Panc1 (cell line): ENCODE data around the gene NARS2.

ENCODE experiments used
- POLR2AphosphoS5 ChIP-seq: IDR thresholded peaks from 2 replicates; pipeline ENCODE4 v1.6.1; 2012; ENCODE audit warnings: mild to moderate bottlenecking, low read depth, low read length, moderate library complexity
- SIN3A ChIP-seq: IDR thresholded peaks from 2 replicates; pipeline ENCODE4 v1.6.1; 2012; ENCODE audit warnings: low read depth, mild to moderate bottlenecking, low read length, moderate library complexity, borderline replicate concordance; ENCODE audit not compliant: insufficient read depth
- TCF7L2 ChIP-seq: IDR thresholded peaks from 2 replicates; pipeline ENCODE4 v1.6.1; 2011; ENCODE audit warnings: mild to moderate bottlenecking, low read depth, low read length, inconsistent platforms
- TF ChIP-seq, protein P1 (sequence below): fragments of 450-650 bp; IDR thresholded peaks from 2 replicates; pipeline ENCODE4 v1.5.1; 2017; ENCODE audit warnings: mild to moderate bottlenecking

DNA sequence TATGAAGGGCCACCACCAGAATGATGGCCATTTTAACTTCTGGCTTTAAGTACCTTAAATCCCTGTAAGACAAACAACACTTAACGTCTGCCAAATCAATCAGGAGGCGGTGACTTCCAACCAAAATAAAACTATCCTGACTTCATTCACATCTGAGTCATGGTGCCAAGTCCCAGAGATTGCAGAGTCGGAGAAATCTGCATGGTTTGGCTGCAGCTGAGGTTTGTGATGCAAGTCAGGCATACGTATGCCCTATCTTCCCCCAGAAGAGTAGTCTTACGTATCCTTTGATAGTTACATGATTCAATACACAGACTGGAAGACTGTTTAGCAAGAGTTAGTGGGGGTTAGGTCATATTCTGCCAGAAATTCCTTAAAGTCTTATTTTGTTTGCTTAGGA, 155.3 kb downstream of the NARS2 start:
- TF ChIP-seq, protein P1, sequence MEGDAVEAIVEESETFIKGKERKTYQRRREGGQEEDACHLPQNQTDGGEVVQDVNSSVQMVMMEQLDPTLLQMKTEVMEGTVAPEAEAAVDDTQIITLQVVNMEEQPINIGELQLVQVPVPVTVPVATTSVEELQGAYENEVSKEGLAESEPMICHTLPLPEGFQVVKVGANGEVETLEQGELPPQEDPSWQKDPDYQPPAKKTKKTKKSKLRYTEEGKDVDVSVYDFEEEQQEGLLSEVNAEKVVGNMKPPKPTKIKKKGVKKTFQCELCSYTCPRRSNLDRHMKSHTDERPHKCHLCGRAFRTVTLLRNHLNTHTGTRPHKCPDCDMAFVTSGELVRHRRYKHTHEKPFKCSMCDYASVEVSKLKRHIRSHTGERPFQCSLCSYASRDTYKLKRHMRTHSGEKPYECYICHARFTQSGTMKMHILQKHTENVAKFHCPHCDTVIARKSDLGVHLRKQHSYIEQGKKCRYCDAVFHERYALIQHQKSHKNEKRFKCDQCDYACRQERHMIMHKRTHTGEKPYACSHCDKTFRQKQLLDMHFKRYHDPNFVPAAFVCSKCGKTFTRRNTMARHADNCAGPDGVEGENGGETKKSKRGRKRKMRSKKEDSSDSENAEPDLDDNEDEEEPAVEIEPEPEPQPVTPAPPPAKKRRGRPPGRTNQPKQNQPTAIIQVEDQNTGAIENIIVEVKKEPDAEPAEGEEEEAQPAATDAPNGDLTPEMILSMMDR = no peak
- TF ChIP-seq POLR2AphosphoS5 (no peak), TCF7L2 (no peak), SIN3A (no peak)
